ENCODE results near the gene RIMBP2.

RIMBP2 gene

DNA sequence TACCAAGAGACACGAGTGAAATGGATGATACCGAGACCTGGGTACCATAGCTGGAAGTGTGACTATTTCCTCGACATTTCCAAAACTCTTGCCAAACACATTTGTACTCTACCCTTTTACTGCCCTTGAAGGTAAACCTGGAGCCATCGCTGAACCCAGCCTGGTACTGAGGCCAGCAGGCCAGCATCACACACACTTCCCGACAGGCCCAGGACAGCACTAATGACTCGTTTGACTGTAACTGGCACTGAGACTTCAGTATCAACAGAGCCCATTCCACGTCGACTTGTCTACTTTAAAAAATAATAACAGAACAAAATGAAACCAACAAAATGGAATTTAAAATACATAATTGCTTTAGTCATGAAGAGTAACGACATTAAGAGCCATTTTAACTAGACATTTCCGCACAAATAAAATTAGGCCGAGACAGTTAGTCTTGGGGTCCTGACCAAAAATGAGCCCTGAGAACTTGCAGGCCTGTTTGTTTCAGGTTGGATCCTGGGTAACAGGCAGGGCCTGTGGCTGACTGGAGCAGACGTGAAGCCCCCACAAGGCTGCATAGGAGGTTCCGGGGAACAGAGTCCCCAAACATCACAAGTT is 94.3 kb downstream of the RIMBP2 start:
- DNase-seq = no peak

DNA sequence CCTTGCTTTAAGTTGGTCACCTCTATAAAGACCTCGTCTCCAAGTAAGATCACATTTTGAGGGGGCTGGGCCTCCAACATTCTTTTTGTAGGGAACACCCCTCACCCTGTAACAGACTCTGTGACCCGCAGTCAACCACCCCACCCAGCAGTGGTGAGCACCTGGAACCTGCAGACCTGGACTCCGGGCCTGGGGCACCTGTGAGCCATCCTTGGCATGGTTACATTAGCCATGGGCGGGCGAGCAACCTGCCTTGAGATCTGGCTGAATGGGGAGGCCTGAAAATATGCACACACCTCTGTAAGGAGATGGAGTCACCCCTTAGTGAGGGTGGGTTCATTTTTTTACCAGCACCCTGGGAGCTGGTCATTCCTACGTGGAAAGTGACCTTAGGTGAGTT is 95.3 kb downstream of the RIMBP2 start:
- no peak for DNase-seq

DNA sequence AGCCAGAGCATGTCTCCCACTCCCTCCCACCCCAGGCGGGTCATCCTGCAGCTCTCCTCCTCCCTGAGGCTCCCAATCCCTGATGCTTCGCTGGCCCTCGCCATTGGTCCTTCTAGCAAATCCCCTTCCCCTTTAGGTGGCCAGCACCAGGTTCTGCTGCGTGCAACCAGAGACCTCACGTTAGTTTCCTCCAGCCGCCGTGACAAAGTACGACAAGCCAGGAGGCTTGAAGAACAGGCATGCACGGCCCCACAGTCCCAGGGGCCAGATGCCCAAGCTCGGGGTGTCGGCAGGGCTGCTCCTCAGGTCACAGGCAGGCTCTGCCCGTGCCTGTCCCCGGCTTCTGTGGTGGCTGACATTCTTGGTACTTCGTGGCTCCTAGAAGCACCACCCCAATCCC is 95.8 kb downstream of the RIMBP2 start:
- DNase-seq = no peak

DNA sequence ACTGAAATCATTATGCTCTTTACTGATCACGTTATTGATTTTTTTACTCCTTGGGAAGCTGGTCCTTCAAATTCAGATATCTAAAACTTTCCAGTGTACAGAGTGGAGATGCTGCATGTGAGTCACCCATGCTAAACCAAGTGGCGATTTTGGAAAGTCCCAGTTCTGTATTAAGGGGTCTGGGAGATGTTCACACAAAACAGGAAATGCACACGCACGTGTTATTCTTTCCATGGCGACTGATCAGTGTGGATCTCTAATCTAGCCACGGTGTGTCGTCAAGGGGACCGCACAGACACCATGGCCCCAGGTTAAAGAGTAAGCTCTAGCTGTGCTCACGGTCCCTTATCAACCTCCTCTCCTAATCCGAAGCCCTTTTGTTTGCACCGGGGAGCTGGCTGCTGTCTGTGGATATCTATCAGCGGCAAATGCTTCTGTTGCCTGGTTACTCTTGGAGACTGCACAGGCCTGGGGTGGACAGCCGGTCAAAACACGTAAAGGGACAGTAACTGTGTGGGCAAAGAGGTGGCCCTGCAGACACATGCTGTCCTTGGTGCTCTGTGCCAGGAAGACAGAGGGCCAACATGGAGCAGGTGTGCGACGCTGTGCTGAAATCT is 96.6 kb downstream of the RIMBP2 start:
- no peak for DNase-seq

DNA sequence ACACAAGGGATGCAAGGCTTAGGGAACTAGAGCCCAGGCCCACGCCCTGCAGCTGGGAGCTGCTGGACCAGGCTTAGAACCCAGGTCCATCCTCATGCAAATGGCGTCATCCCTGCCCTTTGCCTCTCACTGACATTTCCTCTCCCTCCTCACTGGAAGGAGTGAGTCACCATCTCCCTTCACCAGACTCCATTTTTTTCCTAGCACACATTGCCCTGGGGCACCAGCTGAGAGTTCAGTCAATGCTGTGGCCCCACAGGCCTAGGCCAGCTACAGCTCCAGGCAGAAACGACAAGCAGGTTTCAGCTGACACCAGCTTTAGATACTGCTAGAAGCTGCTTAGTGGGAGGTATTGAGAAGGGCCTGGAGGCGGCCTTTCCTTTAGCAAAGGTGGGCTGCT is 98.9 kb downstream of the RIMBP2 start:
- no peak for DNase-seq

DNA sequence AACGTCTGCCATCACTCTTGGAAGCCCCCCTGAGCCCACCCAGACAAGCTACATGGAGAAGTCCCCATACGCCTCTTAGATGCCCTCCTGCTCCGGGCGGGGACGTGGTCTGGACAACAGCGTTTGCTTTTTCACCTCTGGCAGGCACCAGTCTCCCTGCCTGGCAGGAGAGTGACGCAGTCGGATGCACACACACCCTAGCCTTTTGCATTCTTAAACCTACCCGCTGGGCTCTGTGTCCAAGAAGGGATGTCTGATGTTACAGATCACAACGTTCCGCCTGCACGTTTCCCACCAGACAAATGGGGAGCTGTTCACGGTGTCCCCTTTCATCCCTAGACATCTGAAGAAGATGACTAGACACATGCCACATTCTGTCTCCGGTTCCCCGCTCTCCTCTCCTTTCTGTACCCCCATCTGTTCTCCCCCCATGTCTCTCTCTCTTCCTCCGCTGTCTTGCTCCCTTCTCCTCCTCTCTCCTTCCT is 100.2 kb downstream of the RIMBP2 start:
- DNase-seq = no peak

DNA sequence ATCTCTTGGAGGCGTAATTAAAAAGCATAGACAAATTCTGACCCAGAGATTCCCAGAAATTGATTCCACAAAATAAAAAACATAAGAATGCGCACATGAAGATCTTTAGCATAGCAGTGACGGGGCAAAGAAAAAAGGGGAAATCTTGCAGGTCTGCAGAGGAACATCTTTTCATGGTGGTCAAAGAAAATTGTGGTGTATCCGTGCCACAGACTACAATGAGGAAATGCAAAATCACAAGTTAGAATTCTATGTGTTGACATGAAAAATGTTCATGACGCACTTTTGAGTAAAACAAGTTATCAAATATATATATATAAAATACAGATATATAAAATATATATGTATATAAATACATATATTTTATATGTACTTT is 101.6 kb downstream of the RIMBP2 start:
- no peak for DNase-seq

DNA sequence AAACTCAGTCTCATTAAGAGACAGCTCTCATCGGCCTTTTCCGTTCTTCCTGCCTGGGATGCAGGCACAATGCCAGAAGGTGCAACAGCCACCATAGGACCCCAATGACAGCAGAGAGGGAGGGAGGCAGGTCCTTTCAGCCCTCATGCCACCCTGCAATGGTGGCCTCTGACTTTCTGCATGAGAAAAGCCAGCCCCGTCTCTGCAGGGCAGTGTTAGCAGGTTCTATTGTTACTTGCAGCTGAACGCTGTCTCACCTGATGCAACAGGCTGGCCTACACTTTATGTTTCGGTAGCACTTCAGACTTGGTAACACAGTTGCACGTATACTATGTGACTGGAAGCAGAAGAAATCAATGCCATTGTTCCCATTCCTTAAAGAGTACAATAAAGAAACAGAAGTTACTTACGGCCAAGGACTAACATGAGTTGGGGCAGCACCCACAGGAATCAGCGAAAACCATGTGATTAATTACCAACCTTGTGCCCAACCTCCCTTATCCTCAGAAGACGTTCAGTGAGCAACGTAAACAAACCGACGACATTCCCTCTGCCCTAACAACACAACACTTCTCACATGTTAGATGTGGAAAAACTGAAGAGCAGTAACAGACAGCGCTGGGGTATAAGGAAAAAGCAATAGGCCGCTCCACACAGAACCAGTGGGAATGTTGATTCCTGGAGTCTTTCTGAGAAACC is 102.1 kb downstream of the RIMBP2 start:
- DNase-seq = no peak

DNA sequence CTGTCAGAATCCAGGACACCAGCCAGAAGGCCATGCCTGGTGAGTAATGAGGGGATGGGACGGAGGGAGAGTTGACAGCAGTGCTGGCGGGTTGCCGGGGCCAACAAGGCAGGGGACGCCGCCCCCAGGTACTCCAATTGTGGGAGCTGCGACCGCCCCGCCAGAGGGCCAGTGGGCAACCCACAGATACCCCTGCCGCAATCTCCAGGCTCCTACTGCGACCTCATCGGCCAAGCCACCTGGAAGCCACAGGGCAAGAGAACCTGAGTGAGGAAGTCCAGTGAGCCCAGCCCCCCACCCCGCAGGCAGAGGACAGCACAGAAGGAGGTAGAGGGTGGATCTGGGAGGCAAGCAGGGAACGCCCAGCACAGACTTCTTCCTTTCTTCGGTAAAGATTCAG is 103.0 kb downstream of the RIMBP2 start:
- no peak for DNase-seq

DNA sequence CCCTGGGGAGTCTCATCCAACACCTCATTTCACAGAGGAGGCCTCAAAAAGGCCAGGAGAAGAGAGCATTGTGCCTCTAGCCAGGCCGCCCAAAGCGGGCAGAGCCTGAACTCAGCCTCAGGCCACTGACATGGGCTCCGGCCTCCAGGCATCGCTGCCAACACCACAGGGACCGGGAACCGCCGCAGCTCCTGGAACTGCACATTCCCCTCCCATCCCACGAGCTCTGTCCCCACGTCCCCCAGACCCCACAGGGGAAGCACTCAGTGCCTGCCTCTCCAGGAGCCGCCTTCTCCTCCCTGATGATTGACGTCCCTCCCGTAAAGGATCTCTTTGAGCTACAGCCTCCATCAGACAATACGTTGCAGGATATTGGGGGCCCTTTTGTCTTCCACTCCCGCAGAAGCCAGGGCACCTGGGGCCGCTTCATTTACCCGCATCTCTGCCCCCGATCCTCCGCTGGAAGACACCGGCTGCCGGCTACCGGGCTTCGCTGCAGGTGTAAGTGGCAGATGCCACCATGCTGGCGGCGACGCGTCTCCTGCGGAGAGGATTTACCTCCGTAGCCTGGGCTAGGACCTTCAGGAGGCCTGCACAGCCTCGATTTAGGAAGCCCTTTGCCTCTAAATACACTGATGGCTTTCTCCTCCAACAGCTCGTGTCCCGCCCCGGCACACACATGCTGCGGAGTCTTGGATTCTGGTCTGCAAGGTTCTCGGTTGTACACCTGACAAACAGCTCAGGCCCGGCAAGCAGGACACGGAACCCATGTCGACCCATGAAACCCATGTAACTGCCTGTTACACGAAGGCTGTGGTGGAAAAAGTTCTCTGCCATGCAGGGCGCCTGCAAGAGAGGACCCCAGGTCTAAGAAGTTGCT is 104.8 kb downstream of the RIMBP2 start:
- DNase-seq = no peak

DNA sequence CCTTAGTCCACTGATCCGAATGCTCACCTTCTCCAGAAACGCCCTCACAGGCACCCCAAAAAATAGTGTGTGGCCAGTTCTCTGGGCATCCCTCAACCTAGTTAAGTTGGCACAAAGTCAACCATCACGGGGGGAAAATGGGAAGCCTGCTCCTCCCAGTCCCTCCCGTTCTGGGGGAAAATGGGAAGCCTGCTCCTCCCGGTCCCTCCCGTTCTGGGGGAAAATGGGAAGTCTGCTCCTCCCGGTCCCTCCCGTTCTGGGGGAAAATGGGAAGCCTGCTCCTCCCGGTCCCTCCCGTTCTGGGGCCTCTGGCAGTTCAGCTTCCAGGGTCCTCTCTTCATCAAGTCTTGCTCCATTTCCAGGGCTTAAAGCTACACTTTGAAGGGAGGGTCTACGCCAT is 106.1 kb downstream of the RIMBP2 start:
- DNase-seq = no peak

DNA sequence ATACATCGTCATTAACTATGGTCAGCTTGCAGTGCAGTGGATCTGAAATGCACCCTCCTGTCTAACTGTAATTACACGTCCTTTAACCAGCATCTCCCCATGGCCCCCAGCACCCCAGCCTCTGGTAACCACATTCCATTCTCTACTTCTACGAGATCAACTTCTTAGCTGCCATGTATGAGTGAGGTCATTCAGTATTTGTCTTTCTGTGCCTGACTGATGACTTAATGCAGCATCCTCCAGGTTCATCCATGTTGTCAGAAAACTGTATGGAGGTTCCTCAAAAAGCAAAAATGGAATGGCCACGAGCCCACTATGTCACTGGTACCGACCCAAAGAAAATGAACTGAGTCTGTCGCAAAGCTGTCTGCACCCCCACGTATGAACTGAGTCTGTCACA is 107.3 kb downstream of the RIMBP2 start:
- no peak for DNase-seq

DNA sequence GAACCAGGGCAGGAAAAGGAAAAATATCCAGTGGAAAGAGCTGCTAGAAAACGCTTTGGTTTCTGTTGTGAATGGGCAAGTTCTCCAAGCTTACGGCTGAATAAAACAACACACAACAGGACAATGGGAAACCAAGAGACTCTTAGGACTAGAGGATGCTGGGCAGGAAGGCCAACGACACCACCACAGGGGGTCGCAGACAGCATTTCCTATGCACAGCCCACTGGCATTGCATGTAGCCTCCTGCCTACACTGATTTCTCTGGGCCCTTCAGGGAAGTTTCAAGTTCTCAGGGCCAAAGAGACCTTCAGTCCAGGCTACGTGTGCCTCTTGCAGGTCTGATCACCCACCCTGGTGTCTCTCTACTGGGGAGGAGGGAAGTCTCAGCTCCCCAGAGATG is 108.0 kb downstream of the RIMBP2 start:
- no peak for DNase-seq

DNA sequence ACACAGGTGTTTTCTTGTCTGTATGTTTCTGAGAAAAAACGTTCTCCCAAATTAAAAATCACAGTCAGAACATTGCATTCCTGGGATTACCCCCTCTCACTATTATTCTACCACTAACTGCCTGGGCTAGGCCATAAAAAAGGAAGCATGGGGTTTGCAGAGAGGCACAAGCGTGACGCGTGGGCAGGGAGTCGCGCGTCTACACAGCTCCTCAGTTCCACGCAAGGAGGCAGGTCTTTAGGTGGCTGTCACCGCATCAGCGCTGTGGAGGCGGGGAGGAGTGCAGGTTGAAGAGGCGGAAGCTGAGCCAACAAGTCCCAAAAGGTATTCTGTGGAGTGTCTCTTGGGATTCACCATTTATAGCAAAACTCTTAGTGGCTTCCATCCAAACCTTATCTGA is 109.9 kb downstream of the RIMBP2 start:
- no peak for DNase-seq

DNA sequence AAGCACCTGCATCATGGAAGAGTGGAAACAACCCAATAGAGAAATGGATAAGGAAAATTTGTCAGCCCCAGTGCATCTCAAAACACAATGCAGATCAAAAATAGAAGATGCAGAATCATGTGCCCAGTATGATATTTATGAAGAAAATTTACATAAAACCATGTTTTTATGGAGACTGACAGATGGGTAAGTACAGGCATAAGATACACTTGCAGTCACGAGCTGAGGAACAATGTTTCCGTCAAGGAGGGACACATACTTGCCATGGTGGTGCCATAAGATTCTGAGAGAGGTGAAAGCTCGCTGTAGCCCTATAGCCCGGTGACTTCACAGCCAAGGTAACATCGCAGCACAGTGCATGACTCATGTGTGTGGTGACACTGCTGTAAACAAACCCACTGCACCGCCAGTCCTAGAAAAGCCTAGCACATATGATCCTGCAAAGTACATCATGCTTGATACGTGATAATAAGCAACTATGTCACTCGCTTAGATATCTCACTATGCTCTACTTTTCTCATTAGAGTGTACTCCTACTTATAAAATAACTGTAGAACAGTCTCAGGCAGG is 112.6 kb downstream of the RIMBP2 start:
- no peak for DNase-seq

DNA sequence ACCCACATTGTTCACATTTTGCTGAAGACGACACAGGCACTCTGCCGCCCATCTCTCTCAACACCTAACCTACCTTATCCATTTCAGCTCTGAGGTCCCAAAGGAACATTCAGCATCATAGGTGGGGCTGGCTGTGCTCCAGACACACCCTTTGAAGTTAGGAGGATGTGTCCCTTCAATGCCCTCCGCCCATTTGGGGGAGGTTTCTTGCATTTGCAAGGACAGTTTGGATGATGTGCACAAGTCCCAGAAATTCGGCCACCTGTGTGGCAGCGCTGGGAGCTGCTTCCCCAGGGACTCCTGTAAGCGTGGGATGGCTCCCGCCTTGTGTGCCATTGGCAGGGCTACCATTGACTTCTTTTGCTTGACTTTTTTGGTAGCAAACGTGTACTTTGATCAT is 113.8 kb downstream of the RIMBP2 start:
- DNase-seq = no peak

DNA sequence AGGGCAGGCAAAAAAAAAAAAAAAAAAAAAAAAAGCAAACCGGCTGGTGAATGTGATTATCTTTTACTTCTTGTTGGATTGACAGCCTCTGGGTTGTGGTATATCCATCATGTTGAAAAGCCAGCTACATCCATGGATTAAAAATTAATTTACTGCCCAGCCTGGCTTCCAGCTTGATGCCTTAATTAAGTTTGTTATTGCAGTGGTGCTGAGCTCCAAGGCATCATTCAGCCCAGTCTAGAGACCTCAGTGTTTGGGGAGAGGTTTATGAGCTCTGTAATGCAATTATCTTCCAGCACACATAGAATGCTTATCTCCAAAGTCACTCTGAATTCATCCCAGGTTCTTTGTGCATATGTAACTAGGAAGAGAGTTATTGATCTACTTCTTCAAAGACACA is 114.8 kb downstream of the RIMBP2 start:
- no peak for DNase-seq

DNA sequence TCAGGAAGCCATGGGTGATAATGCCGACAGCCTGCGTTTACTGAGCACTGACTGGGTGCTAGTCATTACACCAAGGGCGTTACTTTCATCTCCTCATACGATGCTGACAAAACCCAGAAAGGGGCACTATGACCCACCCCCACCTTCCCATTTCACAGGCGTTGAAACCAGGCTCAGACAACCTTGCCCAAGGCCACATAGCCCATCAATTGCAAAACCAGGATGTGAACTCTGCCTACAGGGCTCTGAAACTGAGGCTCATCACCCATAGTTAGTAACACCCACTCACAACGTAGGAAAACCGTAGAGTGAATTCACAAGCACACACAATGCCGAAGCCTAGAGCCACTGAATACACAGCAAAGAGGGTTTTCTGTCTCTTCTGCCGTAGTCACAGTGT is 119.9 kb downstream of the RIMBP2 start:
- no peak for DNase-seq

DNA sequence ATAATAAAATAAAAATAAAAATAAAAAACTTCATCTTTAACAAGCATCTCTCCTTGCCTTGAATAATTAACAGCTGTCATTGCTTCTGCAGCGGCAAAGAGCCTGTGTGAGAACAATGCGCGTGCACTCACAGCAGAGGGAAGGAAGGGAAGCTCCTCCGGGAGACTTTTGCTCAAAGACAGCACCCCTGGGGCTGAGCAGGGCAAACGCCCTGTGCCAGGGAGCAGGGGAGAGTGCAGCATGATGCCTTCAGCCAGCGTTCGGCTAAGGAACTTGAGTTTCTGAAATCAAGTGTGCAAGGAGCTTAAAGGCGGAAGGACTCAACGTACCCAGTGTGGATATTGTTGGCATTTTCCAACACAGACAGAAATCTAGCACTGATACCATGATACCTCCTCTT is 120.5 kb downstream of the RIMBP2 start:
- DNase-seq = no peak

DNA sequence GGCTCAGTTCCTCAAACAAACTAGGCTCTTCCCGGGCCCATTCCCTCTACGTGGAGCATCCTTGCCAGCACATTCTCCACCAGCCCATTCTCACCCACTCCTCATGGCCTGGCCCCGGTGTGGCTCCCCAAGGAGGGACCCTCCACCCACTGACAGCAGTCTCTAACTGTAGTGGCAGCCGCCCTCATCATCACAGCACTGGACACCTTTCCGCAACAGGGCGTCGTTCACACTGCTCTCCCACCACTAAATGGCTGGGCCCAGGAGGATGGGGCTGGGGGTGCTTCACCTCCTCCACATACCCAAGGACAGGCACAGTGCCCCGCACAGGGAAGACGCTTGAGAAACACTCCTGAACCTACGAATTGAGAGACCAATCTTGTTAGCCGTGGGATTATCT is 123.0 kb downstream of the RIMBP2 start:
- DNase-seq = no peak

DNA sequence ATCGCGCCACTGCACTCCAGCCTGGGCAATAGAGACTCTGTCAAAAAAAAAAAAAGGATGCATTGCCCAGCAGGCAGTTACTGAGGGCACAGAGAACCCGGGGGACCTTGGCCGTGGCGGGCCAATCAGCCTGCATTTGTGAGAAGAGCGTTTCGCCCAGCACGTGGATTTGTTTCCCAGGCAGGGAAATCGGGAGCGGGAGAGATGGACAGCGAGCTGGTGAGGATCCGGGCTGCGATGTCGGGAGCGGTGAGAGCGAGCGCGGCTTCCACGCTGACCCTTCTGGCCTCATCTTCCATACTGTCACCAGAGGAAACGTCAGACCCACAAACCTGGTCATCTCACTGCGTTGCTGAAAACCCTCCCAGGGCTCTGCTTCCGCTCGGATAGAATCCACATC is 123.5 kb downstream of the RIMBP2 start:
- no peak for DNase-seq

DNA sequence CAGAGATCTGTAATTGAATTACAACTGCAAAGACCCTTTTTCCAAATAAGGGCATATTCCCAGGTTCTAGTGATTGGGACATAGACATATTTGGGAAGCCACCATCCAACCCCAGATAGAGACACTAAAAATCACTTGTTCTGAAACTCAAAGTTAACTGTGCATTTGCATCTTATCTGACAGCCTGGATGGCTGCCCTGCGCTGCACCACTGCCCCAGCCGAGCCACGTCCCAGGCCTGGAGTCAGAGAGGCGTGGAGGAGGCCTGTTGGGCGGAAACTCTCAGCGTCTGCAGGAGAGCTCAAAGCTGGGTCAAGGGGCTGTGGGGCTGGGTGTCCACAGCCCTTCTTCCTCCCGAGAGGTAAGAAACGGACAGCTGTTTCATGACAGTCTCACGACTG is 124.4 kb downstream of the RIMBP2 start:
- no peak for DNase-seq

DNA sequence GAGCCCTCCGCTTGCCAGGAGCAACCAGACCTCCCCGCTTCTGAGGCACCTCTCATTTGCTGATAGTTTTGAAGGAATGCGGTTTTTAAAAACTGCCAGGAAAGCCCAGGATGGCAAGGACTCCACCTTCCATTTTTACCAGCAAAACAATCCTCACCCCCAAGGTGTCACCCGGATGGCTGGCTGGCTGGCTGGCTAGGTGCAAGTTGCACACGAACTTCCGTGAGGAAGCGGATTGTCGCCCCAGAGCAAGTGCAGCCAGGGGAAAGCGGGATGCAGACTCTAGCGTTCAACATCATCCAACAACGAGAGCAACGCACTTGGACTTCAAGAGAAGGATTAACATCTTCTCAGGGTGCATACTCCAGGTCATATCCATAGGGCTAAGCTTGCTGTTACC is 125.4 kb downstream of the RIMBP2 start:
- no peak for DNase-seq
